ENCODE data around the gene EML6. TPM values are rescaled to one million over a fixed set of nuclear protein-coding genes. Genes with fewer than 3 reads are reported as not detected.

EML6 gene
- total RNA-seq, 2 experiments from 2014 or later, result 0.78 to 1.3 TPM

GRCh38 chr2:54808661-54809060 lies 85.2 kb downstream of the EML6 start:
- H3K4me3 Mint-ChIP-seq, result no peak overlapping the region
- peaks cover 2% of the 10 kb centered on the region for H3K36me3 Mint-ChIP-seq (ENCODE audit: low read depth)
- ChIA-PET POLR2A (no interaction called here), CTCF (no interaction called here)
- no peak overlapping the region for H3K27ac Mint-ChIP-seq
- peaks cover 8% of the 10 kb centered on the region for H3K4me1 Mint-ChIP-seq (ENCODE audit: low read depth)
- peaks cover 9% of the 10 kb centered on the region for H3K27me3 Mint-ChIP-seq (ENCODE audit: low read depth)
- no peak for ATAC-seq
- H3K9me3 Mint-ChIP-seq (ENCODE audit: insufficient read depth), result no peaks in the 10 kb centered on the region
- no peak for DNase-seq

GRCh38 chr2:54809819-54810218 lies 86.4 kb downstream of the EML6 start:
- ChIA-PET POLR2A (no interaction called here), CTCF (no interaction called here)
- ATAC-seq (no peak), DNase-seq (no peak)
- Mint-ChIP-seq H3K36me3 (ENCODE audit: low read depth) (peaks cover 2% of the 10 kb centered on the region), H3K4me3 (no peak overlapping the region), H3K4me1 (ENCODE audit: low read depth) (peaks cover under 1% of the 10 kb centered on the region), H3K27ac (no peak overlapping the region), H3K27me3 (ENCODE audit: low read depth) (peaks cover 9% of the 10 kb centered on the region), H3K9me3 (ENCODE audit: insufficient read depth) (no peaks in the 10 kb centered on the region)

- CTCF ChIA-PET, result no interaction called here
These were observed 86.8 kb downstream of the EML6 start for GRCh38 chr2:54810246-54810645.

GRCh38 chr2:54813584-54813983 lies 90.1 kb downstream of the EML6 start:
- DNase-seq, result no peak
- Mint-ChIP-seq H3K4me3 (no peak overlapping the region), H3K9me3 (ENCODE audit: insufficient read depth) (no peaks in the 10 kb centered on the region), H3K36me3 (ENCODE audit: low read depth) (no peaks in the 10 kb centered on the region), H3K27me3 (ENCODE audit: low read depth) (peaks cover 12% of the 10 kb centered on the region), H3K27ac (no peak overlapping the region), H3K4me1 (ENCODE audit: low read depth) (no peaks in the 10 kb centered on the region)
- ATAC-seq, result no peak
- CTCF ChIA-PET, result no interaction called here
- POLR2A ChIA-PET, result no interaction called here

More at GRCh38 chr2:54810246-54810645, 86.8 kb downstream of the EML6 start:
- POLR2A ChIA-PET, result no interaction called here
- Mint-ChIP-seq H3K9me3 (ENCODE audit: insufficient read depth) (no peaks in the 10 kb centered on the region), H3K27ac (no peak overlapping the region), H3K36me3 (ENCODE audit: low read depth) (peaks cover 2% of the 10 kb centered on the region), H3K27me3 (ENCODE audit: low read depth) (peaks cover 9% of the 10 kb centered on the region), H3K4me1 (ENCODE audit: low read depth) (no peaks in the 10 kb centered on the region), H3K4me3 (no peak overlapping the region)
- DNase-seq (no peak), ATAC-seq (no peak)

GRCh38 chr2:54814389-54815147 lies 91.1 kb downstream of the EML6 start:
- Mint-ChIP-seq H3K27ac (no peak overlapping the region), H3K4me1 (ENCODE audit: low read depth) (no peaks in the 10 kb centered on the region), H3K9me3 (ENCODE audit: insufficient read depth) (no peaks in the 10 kb centered on the region), H3K36me3 (ENCODE audit: low read depth) (no peaks in the 10 kb centered on the region), H3K4me3 (no peak overlapping the region), H3K27me3 (ENCODE audit: low read depth) (peaks cover 10% of the 10 kb centered on the region)
- ChIA-PET POLR2A (no interaction called here), CTCF (interaction anchor here (1.0 kb wide), 1 partner anchor 24 kb away, joined by 3 read pairs; no protein-coding TSS in a partner anchor)
- DNase-seq (no peak), ATAC-seq (no peak)

GRCh38 chr2:54815148-54815539 lies 91.7 kb downstream of the EML6 start:
- Mint-ChIP-seq H3K36me3 (ENCODE audit: low read depth) (no peaks in the 10 kb centered on the region), H3K27me3 (ENCODE audit: low read depth) (peaks cover 6% of the 10 kb centered on the region), H3K4me3 (no peak overlapping the region), H3K9me3 (ENCODE audit: insufficient read depth) (no peaks in the 10 kb centered on the region), H3K4me1 (ENCODE audit: low read depth) (no peaks in the 10 kb centered on the region), H3K27ac (no peak overlapping the region)
- ATAC-seq, result no peak
- ChIA-PET POLR2A (no interaction called here), CTCF (interaction anchor here (1.0 kb wide), 1 partner anchor 24 kb away, joined by 3 read pairs; no protein-coding TSS in a partner anchor)
- DNase-seq, result no peak

- H3K36me3 Mint-ChIP-seq (ENCODE audit: low read depth), result no peaks in the 10 kb centered on the region
- no peak for ATAC-seq
- CTCF ChIA-PET, result no interaction called here
These were observed 94.8 kb downstream of the EML6 start for GRCh38 chr2:54818226-54818625.

GRCh38 chr2:54820558-54820957 lies 97.1 kb downstream of the EML6 start:
- Mint-ChIP-seq H3K27ac (no peak overlapping the region), H3K27me3 (ENCODE audit: low read depth) (peaks cover 17% of the 10 kb centered on the region), H3K4me3 (no peak overlapping the region), H3K9me3 (ENCODE audit: insufficient read depth) (no peaks in the 10 kb centered on the region), H3K4me1 (ENCODE audit: low read depth) (no peaks in the 10 kb centered on the region), H3K36me3 (ENCODE audit: low read depth) (no peaks in the 10 kb centered on the region)
- ChIA-PET POLR2A (no interaction called here), CTCF (interaction anchor here (1.1 kb wide), 1 partner anchor 18 kb away, joined by 6 read pairs; no protein-coding TSS in a partner anchor)
- DNase-seq (no peak), ATAC-seq (no peak)

More at GRCh38 chr2:54818226-54818625, 94.8 kb downstream of the EML6 start:
- Mint-ChIP-seq H3K4me1 (ENCODE audit: low read depth) (no peaks in the 10 kb centered on the region), H3K27ac (no peak overlapping the region), H3K4me3 (no peak overlapping the region), H3K27me3 (ENCODE audit: low read depth) (peaks cover 9% of the 10 kb centered on the region), H3K9me3 (ENCODE audit: insufficient read depth) (no peaks in the 10 kb centered on the region)
- POLR2A ChIA-PET, result no interaction called here
- DNase-seq, result no peak

- no peak overlapping the region for H3K4me3 Mint-ChIP-seq
- DNase-seq (no peak), ATAC-seq (no peak)
- ChIA-PET CTCF (interaction anchor here (0.9 kb wide), 1 partner anchor 14 kb away, joined by 6 read pairs; no protein-coding TSS in a partner anchor), POLR2A (no interaction called here)
- H3K36me3 Mint-ChIP-seq (ENCODE audit: low read depth), result no peaks in the 10 kb centered on the region
- H3K9me3 Mint-ChIP-seq (ENCODE audit: insufficient read depth), result no peaks in the 10 kb centered on the region
- peaks cover 22% of the 10 kb centered on the region for H3K27me3 Mint-ChIP-seq (ENCODE audit: low read depth)
- H3K27ac Mint-ChIP-seq, result no peak overlapping the region
- H3K4me1 Mint-ChIP-seq (ENCODE audit: low read depth), result no peaks in the 10 kb centered on the region
These were observed 101.1 kb downstream of the EML6 start for GRCh38 chr2:54824567-54824966.

GRCh38 chr2:54830546-54830945 lies 107.1 kb downstream of the EML6 start:
- no peak for ATAC-seq
- H3K27me3 Mint-ChIP-seq (ENCODE audit: low read depth), result peaks cover 11% of the 10 kb centered on the region
- no peak overlapping the region for H3K27ac Mint-ChIP-seq
- no peaks in the 10 kb centered on the region for H3K9me3 Mint-ChIP-seq (ENCODE audit: insufficient read depth)
- POLR2A ChIA-PET, result no interaction called here
- DNase-seq, result no peak
- CTCF ChIA-PET, result no interaction called here
- no peaks in the 10 kb centered on the region for H3K36me3 Mint-ChIP-seq (ENCODE audit: low read depth)
- H3K4me3 Mint-ChIP-seq, result no peak overlapping the region
- H3K4me1 Mint-ChIP-seq (ENCODE audit: low read depth), result no peaks in the 10 kb centered on the region

GRCh38 chr2:54831480-54831879 lies 108.0 kb downstream of the EML6 start:
- ChIA-PET CTCF (no interaction called here), POLR2A (no interaction called here)
- Mint-ChIP-seq H3K4me1 (ENCODE audit: low read depth) (no peaks in the 10 kb centered on the region), H3K27me3 (ENCODE audit: low read depth) (peaks cover 6% of the 10 kb centered on the region), H3K36me3 (ENCODE audit: low read depth) (no peaks in the 10 kb centered on the region), H3K27ac (no peak overlapping the region), H3K9me3 (ENCODE audit: insufficient read depth) (no peaks in the 10 kb centered on the region), H3K4me3 (no peak overlapping the region)
- no peak for DNase-seq
- ATAC-seq, result no peak

GRCh38 chr2:54834721-54835120 lies 111.3 kb downstream of the EML6 start:
- H3K4me1 Mint-ChIP-seq (ENCODE audit: low read depth), result no peaks in the 10 kb centered on the region
- no peak for DNase-seq
- H3K4me3 Mint-ChIP-seq, result no peak overlapping the region
- ChIA-PET CTCF (no interaction called here), POLR2A (no interaction called here)
- H3K36me3 Mint-ChIP-seq (ENCODE audit: low read depth), result no peaks in the 10 kb centered on the region
- no peaks in the 10 kb centered on the region for H3K9me3 Mint-ChIP-seq (ENCODE audit: insufficient read depth)
- no peak overlapping the region for H3K27ac Mint-ChIP-seq
- no peak for ATAC-seq
- H3K27me3 Mint-ChIP-seq (ENCODE audit: low read depth), result peaks cover 3% of the 10 kb centered on the region

- no peak overlapping the region for H3K4me3 Mint-ChIP-seq
- CTCF ChIA-PET, result no interaction called here
These were observed 113.0 kb downstream of the EML6 start for GRCh38 chr2:54836477-54836876.

More at GRCh38 chr2:54836477-54836876, 113.0 kb downstream of the EML6 start:
- Mint-ChIP-seq H3K27ac (no peak overlapping the region), H3K9me3 (ENCODE audit: insufficient read depth) (no peaks in the 10 kb centered on the region), H3K4me1 (ENCODE audit: low read depth) (no peaks in the 10 kb centered on the region), H3K27me3 (ENCODE audit: low read depth) (peaks cover 2% of the 10 kb centered on the region), H3K36me3 (ENCODE audit: low read depth) (no peaks in the 10 kb centered on the region)
- POLR2A ChIA-PET, result no interaction called here
- ATAC-seq (no peak), DNase-seq (no peak)

Measured in activated CD8-positive, alpha-beta T cell treated with anti-CD3 and anti-CD28 coated beads, Interleukin-2, amount 10 ng/mL, durations not matched to agents 7 days and 5 days (primary cell).